ENCODE measurements around the gene NXPE3.
A peak's percentile ranks its signal among the peaks of the same experiment; 100 is the strongest.

NXPE3 gene

DNA sequence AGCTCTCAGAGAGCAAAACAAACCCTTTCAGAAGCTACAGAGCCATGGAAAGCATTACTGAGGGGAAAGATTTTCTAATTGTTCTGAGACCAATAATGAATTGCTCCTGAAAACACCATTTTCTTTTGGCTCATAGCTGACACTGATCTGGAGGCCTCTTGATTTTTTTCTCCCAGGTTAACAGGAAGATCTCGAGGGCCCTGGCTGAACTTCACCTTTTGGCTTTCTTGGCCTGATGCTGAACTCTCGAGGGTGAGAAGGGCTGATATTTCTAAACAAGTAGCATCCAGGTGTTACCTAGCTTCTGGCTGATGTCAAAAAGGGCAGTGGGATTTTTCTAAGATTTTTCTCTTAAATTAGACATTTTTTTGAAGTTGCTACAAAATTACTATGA, 50.4 kb downstream of the NXPE3 start:
- no peak for DNase-seq

- DNase-seq = no peak
Observed at GRCh38 chr3:101829874-101830273, 50.9 kb downstream of the NXPE3 start.

DNA sequence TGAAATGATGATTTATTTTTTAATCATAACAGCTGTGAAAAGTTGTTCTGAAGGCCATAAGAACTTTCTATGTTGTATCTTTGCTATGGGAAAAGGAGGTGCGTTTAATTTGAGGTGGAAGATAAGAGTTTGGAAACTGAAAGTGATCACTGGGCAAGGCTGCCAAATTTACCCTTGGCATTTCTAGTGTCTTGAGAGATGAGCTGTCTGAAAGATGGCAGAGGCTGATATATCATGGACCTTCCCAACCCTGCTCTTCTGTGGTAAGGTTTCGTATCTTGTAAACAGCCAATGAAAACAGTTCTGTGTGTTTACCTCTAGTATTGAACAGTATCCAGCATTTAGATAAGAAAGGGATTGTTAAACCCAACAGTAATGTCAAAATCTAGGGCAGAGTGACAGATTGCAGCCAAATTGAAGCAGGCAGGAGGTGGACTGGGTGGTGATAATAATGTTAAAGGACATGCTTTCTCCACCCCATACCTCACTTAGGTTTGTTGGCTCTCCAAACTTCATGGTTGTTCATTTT, 54.5 kb downstream of the NXPE3 start:
- no peak for DNase-seq

GRCh38 chr3:101835676-101836075, 56.7 kb downstream of the NXPE3 start:
- no peak for DNase-seq

DNA sequence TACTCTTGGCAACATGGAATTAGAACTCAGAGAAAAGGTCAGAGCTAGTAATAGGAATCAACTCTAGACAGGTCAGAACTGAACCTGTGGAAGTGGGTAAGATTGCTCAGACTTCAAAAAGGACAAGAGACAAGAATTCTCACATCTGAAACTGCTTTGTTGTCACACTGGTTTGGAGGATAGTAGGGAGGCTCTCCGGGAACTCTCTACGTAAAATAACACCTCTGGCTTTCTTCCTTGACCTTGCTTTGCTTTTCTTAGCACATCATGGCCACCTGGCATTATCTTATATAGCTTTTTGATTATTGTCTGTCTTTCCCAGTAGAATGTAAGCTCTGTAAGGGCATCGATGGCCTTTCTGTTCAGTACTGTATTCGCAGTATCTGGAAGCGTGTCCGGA, 57.1 kb downstream of the NXPE3 start:
- DNase-seq = no peak

DNA sequence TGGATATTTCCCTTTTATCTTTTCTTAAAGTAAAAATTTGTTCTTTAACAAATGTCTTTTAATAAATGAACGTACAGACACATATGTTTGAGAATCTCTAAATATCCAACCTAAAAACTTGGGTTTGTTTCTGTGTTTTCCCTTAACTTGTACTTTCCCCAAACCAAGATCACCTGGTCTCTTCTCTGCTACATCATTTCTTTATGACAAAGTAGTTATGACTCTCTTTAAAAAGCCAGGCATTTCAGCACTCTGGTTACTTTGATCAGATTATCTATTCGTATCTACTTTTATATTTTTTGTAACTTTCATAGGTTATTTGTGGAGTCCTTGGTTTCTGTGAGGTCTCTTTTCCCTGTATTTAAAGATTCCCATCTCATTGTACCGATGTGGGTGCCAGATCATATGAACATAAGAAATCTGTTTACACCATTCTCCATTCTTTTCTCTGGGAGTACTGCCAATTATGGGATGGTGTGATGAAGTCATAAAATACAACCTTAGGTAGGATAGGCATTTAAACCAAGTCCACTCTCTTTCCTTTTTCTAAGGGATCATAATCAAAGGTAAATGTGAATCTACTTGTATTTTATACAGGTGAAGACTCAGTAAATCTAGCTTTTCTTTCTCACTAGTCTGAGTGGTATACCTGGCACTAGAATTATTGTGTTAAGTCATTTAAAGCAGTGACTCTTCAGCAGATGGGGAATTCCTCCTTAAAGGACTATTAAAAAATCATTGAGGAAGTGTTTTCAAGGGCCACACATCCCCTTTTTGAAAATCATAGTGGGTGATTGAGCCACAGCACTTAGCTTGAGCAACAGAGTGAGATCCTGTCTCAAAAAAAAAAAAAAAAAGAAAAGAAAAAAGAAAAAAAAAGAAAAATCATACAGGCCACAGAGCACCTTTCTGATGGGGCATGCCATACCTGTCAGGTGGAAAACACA, 57.9 kb downstream of the NXPE3 start:
- DNase-seq = no peak

- DNase-seq = no peak
Observed at GRCh38 chr3:101838691-101839090, 59.7 kb downstream of the NXPE3 start.

DNA sequence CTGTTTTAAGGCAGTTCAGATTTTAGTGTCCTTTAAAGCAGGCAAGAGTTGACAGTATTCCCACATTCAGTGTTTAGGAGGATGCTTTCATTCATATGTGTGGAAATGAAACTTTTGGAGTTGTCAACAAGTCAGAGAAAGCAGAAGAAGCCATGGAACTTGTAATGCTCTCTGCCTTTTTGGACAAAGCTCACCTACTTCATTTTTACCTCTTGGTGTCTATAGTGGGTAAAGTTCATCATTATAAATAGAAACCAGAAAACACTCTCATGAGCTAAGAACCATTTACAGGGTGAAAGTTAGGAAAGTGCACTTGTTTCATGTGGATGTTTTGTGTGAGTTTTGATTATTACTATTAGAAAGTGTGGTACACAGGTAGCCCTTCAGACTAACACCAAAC, 61.1 kb downstream of the NXPE3 start:
- no peak for DNase-seq

- no peak for DNase-seq
Observed at GRCh38 chr3:101842245-101842934, 63.4 kb downstream of the NXPE3 start.

DNA sequence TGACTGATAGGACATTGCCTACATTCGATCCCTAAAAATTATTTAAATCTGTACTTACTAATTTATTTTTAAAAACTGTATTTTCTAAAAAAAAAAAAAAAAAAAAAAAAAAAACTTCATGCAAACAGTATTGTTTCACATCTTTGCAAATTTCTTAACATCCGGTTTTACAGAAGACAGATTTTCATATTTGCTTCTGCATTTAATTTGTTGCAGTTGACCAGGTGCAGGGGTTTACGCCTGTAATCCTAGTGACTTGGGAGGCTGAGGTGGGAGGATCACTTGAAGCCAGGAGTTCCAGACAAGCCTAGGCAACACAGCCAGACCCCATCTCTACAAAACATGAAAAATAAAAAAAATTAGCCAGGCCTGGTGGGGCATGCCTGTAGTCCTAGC, 63.9 kb downstream of the NXPE3 start:
- DNase-seq = no peak

DNA sequence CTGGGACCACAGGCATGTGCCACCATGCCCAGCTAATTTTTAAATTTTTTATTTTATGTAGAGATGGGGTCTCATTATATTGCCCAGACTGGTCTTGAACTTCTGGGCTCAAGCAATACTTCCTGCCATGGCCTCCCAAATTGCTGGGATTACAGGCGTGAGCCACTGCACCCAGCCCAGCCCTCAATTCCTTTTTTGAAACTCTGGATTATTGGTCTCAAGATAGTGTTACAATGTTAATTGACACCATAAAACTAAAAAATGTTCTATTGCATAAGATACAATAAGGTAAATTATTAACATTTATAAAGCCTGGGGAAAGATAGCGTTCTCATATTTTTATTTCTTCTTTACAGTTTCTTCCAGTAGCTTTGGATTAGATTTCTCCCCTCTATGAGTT, 66.4 kb downstream of the NXPE3 start:
- DNase-seq = no peak

- no peak for DNase-seq
Observed at GRCh38 chr3:101846709-101847108, 67.7 kb downstream of the NXPE3 start.

DNA sequence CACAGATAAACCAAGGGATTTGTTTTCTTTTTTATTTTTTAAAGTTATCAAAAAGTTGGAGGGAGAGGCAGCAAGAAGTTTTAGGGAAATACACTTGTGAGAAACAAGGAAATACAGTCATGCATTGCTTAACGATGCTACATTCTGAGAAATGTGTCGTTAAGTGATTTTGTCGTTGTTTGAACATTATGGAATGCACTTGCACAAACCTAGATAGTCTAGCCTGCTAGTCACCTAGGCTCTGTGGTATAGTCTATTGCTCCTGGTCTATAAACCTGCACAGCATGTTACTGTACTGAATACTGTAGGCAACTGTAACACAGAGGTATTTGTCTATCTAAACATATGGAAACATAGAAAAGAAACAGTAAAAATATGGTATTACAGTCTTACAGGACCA, 68.3 kb downstream of the NXPE3 start:
- DNase-seq = no peak

DNA sequence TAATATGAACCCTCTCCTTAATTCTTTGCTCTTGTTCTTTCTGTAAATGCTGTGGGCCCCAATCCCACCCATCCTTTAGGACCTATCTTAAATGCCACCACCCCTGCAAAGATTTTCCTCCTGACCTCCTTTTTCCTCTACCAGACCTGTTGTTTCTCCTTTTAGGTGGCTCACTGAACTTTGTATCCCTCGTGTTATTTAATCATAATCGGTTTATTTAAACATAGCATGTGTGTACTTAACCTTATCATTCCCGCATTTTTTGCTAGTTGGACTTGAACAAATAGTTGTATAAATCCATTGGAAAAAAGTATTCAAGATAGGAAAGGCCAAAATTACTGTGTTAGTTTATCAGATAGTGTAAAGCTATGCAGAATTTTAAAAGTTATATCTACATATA, 69.3 kb downstream of the NXPE3 start:
- no peak for DNase-seq

GRCh38 chr3:101848754-101849713, 70.0 kb downstream of the NXPE3 start, which contains the start of gene NFKBIZ:
NFKBIZ (plus strand) TSS chr3:101849514; CDS start chr3:101849629, 115 bp downstream.
- DNase-seq = peak; percentile 97

- peak; percentile 50 to 59 for DNase-seq
Observed at GRCh38 chr3:101849714-101850245, 70.8 kb downstream of the NXPE3 start.

DNA sequence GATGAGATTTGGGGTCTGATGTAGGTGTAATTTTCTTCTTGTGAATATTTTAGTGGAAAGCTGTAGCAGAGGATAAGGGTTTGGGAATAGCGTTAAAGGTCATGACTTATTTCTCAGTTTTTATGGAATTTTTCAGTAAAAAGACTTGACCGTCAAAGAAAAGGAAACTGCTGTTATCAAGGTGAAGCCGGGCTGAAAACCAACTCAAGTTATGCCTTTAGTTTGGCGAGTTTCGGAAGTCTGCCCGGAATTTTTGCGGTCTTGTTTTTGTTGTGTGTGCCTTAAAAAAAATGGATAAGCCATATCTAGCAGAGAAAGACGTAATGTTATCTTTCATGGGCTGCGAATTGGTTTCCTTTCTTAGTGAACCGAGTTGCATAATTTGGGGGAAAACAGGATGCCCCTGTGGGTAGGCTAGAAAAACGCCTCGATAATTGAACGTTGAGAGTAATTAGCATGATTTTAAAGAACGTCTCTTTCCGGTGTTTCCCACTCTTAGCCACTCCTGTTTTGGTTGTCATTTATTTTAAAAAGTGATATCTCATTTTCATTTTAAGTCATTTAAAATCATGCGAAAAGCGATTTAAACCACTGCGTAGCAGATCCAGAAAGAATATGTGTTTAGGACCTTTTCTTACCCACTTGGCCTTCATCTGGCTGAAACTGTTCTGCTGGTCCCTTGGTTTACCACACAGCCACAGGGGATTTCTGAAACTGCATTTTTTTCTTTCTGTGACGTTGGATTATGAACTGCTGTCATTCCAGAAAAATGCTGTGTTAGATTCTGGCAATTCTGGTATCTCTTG, 71.4 kb downstream of the NXPE3 start:
- peak; percentile 38 to 57 for DNase-seq

GRCh38 chr3:101851072-101851770, 72.2 kb downstream of the NXPE3 start:
- DNase-seq = no peak

DNA sequence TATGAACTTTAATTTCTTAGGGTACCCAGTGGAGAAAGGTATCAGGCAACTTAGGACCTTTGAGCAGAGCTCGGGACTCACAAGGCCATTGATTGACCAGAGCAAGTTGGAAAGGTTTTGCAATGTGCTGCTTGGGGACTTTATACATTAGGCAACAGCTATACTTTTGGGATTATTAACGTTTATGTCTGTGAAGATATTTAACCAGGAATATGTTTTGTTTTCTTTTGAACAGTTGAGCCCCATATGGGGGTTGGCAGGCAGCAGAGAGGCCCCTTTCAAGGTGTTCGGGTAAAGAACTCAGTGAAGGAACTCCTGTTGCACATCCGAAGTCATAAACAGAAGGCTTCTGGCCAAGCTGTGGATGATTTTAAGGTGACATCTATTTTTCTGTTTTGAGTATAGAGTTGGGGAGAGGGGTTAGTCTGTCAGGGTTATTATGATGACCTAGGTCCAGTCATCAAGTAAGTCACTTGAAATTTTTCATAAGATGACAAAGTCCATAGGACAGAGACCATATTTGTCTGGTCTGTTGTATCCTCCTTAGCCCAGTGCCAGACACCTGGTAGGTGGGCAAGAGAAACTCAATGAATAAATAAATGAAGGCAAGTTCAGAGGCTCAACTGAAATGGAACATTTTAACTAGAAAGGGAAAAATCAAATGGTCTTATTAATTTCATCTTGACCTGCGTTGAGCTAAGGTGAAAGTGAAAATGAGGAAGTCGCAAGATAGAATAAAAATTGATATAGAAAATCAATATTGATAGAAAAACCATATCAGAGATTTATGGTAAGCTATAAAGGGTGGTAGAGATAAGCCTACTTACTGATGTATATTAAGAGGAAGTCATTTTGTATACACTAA, 73.1 kb downstream of the NXPE3 start:
- no peak for DNase-seq
